NB4 (cell line): ENCODE measurements around the gene DTNBP1.

ENCODE experiments used
- CTCF ChIP-seq: IDR thresholded peaks from one replicate; pipeline ENCODE4 v1.5.1; 2012; ENCODE audit warnings: low read depth, low read length
- MAX ChIP-seq: IDR thresholded peaks from 2 replicates; pipeline ENCODE4 v1.6.1; 2011; ENCODE audit warnings: low read depth, low read length
- MYC ChIP-seq: IDR thresholded peaks from 2 replicates; pipeline ENCODE4 v1.6.1; 2011; ENCODE audit warnings: low read depth, low read length
- POLR2A ChIP-seq: IDR thresholded peaks from 2 replicates; pipeline ENCODE4 v1.6.1; 2011; ENCODE audit warnings: mild to moderate bottlenecking; ENCODE audit not compliant: insufficient read length; ENCODE audit errors: extremely low read depth

DNA sequence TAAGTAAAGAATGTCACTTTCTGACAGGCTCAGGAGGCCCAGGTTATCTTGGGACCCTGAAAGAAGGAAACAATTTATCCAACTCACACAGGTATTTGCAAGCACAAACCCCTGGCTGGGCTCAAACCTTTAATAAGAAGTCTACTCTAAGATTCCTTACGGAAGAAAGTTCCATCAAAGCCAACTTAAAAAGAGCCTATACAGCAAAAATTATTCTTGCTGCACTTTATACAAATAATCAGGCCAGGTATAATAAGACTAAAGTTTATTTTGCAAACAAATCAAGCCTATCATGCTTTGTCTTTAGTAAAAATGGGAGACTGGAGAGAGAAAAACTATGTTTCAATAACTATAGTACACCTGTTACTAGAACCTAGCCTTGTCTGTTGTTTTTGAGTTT is 102.1 kb downstream of the DTNBP1 start:
- TF ChIP-seq POLR2A, result no peak
- no peak for TF ChIP-seq CTCF
- TF ChIP-seq MAX, result no peak
- no peak for TF ChIP-seq MYC
